Esophagus squamous epithelium (tissue), 4 donors: ENCODE measurements around the gene SLC9A8.
"Not testable (repeated sequence)": the region's sequence is repeated elsewhere in the genome, so short reads cannot be mapped to it uniquely, and the experiment has no call there.

Source experiments
- POLR2A ChIP-seq, 4 donors: fragments of 450-650 bp; IDR thresholded peaks; one replicate each; pipeline ENCODE4 v1.6.1; 2017; ENCODE audit warnings: antibody characterized with exemption in 4 of 4, mild to moderate bottlenecking in 4 of 4, moderate library complexity in 3 of 4
- TF ChIP-seq, protein P1 (sequence below), 6 experiments: fragments of 450-650 bp in 4 of 6; fragments of 200-600 bp in 2 of 6; sonication (generic) in 2 of 6; IDR thresholded peaks; one replicate each; pipeline ENCODE4 v1.5.1; 2016 to 2019; ENCODE audit warnings: antibody characterized with exemption in 6 of 6, mild to moderate bottlenecking in 4 of 6, moderate library complexity in 4 of 6

DNA sequence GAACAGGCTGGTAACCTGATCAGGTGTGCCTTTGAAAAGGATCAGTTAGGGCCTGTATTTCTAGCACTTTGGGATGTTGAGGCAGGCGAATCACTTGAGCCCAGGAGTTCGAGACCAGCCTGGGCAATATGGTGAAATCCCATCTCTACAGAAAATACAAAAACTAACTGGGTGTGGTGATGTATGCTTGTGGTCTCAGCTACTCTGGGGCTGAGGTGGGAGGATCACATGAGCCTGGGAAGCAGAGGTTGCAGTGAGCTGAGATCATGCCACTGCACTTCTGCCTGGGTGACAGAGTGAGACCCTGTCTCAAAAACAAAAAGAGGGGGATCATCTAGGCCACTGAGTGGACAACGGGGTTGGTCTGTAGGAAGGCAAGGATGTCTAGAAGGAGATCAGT is 48.6 kb downstream of the SLC9A8 start:
- TF ChIP-seq, protein P1, sequence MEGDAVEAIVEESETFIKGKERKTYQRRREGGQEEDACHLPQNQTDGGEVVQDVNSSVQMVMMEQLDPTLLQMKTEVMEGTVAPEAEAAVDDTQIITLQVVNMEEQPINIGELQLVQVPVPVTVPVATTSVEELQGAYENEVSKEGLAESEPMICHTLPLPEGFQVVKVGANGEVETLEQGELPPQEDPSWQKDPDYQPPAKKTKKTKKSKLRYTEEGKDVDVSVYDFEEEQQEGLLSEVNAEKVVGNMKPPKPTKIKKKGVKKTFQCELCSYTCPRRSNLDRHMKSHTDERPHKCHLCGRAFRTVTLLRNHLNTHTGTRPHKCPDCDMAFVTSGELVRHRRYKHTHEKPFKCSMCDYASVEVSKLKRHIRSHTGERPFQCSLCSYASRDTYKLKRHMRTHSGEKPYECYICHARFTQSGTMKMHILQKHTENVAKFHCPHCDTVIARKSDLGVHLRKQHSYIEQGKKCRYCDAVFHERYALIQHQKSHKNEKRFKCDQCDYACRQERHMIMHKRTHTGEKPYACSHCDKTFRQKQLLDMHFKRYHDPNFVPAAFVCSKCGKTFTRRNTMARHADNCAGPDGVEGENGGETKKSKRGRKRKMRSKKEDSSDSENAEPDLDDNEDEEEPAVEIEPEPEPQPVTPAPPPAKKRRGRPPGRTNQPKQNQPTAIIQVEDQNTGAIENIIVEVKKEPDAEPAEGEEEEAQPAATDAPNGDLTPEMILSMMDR (IDR thresholded peaks at IDR 0.05), result not testable (repeated sequence)
- not testable (repeated sequence) for TF ChIP-seq POLR2A (IDR thresholded peaks at IDR 0.05)
